Mammary epithelial cell (primary cell): ENCODE results near the gene SLC38A9.

Experiments used
- EZH2 ChIP-seq: IDR thresholded peaks from 2 replicates; pipeline ENCODE4 v1.6.1; 2012; ENCODE audit warnings: low read length, inconsistent platforms, borderline replicate concordance
- TF ChIP-seq, protein P1 (sequence below), 2 donors: IDR thresholded peaks in 1 of 2; conservative IDR thresholded peaks in 1 of 2; 2 replicates each; pipeline ENCODE4 v1.5.1; 2011 to 2012; ENCODE audit warnings: inconsistent platforms in 2 of 2, low read length in 2 of 2, mild to moderate bottlenecking in 2 of 2, control low read depth in 1 of 2, low read depth in 1 of 2; ENCODE audit not compliant: insufficient read depth in 1 of 2; ENCODE audit errors: extremely low read depth in 1 of 2

DNA sequence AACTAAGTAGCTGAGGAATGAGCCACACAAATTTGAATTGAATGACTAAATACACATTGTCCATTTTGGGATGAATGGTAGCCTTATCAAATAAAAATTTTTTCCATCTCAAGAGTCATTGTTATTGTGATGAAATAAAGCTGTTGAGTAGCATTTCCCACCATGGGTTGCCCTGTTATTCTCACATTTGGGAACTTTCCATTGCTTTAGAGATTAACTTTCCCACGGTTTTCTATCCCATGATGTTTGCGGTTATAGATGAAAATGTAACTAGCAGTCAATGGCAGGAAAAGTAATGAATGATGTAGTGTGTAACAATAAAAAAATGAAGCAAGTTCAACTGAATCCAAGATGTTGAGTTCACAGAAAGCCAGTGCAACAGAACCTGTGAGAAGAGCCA lies 117.5 kb downstream of the SLC38A9 start:
- TF ChIP-seq, protein P1, sequence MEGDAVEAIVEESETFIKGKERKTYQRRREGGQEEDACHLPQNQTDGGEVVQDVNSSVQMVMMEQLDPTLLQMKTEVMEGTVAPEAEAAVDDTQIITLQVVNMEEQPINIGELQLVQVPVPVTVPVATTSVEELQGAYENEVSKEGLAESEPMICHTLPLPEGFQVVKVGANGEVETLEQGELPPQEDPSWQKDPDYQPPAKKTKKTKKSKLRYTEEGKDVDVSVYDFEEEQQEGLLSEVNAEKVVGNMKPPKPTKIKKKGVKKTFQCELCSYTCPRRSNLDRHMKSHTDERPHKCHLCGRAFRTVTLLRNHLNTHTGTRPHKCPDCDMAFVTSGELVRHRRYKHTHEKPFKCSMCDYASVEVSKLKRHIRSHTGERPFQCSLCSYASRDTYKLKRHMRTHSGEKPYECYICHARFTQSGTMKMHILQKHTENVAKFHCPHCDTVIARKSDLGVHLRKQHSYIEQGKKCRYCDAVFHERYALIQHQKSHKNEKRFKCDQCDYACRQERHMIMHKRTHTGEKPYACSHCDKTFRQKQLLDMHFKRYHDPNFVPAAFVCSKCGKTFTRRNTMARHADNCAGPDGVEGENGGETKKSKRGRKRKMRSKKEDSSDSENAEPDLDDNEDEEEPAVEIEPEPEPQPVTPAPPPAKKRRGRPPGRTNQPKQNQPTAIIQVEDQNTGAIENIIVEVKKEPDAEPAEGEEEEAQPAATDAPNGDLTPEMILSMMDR (conservative IDR thresholded peaks at IDR 0.05 in 1 of 2, IDR thresholded peaks at IDR 0.05 in 1 of 2; ENCODE audit: extremely low read depth in 1 of 2, insufficient read depth in 1 of 2, low read depth in 1 of 2, low read length in 2 of 2), result no peak
- TF ChIP-seq EZH2, result no peak
